GM19463 (cell line): Measurements from ENCODE around the gene CHPF.
A peak's percentile ranks its signal among the peaks of the same experiment; 100 is the strongest.

Experiments used
- ATAC-seq: cut with Tn5 transposase; IDR thresholded peaks from one replicate; pipeline ENCODE4 v1.9.1; 2021; ENCODE audit warnings: mild to moderate bottlenecking, moderate library complexity; ENCODE audit not compliant: unreplicated experiment

Gene CHPF

DNA sequence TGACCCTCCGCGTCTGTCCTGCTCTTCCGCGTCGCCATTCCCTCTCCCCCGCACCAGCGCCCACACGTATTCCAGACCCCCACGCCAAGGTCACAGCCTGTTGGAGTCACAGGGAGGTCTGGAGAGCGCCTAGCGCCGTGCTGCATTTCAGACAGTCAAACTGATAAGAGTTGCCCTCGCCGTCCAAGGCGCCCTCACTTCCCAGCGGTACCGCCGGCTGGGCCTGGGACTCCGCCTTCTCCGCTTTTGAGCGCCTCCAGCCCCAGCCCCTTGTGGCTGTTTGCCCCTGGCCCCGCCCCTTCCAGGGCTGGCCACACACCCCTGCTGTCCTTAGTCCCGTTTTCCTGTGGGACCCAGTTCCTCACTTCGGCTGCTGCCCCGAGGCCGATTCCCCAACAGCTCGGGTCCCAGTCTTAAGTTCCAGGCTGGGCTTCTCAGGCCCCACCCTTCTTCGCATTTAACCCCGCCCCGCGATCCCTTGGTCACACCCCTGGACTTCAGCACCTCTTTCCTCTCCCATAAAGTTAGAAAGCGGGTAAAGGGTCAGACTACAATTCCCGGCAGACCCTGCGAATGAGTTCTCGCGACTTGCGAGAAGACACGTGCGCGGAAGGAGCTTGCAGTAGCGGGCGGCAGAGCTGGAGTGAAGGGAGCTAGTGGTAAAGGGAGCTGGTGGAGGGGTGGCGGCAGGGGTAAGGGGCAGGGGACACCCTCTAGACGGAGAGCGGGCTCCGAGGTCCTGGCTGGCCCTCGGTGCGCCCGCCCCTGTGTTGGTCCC is 45.1 kb downstream of the CHPF start, which contains the start of gene GMPPA:
GMPPA (plus strand) TSS at position 612 of the 778 bp plus-strand sequence. CDS start 1,085 bp downstream, outside the sequence.
- ATAC-seq = peak; percentile 93

DNA sequence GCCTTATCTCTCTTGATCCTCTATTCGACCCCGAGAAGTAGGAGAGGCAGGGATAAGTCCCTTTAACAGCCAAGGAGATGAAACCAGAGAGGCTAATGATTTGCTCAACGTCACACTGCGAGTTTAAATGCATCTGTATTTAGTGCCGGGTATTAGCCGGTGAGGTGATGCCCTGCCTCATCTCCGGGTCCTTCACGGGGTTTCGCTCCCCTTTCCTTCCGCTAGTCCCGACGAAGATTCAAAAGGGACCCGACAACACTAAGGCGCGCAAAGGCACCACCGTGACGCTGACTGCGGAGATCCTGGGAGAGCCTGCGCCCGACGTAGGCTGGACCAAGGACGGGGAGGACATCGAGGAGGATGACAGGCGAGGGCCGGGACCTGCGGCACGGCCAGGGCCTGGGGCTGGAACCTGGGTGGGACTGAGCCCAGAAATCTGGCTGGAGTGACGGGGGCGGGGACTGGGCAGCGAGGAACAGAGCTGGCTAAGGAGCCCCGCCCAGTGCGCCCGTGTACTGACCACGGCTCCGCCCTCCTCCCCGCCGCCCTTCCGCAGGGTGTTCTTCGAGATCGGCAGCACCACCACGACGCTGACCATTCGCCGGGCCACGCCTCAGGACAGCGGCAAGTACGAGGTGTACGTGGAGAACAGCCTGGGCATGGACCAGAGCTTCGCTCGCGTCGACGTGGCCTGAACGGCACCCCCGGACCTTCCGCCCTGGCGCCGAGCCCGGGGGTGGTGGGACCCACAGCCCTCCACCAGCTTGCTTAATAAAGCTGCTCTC is 45.9 kb downstream of the CHPF start:
- ATAC-seq = peak; percentile 23

DNA sequence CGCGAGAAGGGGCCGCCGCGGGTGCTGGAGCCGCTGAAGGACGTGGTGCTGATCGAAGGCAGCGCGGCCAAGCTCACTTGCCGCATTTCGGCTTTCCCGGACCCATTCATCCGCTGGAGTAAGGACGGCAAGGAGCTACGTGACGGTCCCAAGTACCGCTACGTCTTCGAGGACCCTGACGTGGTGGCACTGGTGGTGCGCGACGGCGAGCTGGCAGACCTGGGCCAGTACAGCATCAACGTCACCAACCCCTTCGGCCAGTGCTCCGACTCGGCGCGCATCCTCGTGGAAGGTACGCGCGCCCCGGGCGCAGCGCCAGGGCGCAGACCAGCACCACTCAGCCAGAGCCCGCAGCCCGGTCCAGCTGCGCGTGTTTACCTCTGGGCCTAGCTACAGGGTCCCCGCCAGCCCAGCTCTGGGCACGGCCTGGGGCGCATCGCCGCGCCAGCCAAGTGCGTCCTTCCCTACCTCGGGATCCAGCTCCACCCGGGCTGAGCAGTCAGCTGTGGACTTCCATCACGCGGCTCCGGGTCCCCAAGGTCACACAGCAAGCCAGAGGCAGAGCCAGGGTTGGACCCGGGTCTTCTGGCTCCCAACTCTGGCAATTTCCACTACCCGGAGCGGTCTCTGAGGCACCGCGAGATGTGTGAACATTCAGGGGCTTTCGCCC is 46.6 kb downstream of the CHPF start:
- ATAC-seq = no peak

DNA sequence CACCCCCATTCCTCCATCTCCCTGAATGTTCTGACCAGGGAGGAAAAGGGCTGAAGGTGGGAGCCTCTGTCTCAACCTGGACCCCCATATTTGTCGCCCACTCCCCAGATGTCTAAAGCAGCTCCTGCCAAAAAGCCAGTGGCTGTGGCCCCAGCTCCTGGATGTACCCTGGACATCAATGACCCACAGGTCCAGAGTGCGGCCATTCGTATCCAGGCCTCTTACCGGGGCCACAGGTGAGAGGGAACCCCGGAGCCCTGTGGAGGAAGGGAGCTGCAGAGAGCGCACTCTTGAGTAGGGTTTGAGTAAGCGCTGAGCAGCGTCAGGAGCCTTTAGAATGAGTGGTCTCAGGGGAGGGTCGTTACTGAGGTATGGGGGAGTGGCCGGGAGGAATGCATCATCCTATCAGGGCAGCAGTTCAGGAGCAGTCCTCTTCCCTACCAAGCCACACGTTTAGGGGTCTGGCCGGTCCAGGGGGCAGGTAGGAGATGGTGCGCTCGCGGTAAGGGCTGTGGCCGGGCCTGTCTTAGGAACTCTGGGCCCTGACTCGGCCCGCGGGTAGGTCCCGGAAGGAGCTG is 47.3 kb downstream of the CHPF start:
- ATAC-seq = no peak

DNA sequence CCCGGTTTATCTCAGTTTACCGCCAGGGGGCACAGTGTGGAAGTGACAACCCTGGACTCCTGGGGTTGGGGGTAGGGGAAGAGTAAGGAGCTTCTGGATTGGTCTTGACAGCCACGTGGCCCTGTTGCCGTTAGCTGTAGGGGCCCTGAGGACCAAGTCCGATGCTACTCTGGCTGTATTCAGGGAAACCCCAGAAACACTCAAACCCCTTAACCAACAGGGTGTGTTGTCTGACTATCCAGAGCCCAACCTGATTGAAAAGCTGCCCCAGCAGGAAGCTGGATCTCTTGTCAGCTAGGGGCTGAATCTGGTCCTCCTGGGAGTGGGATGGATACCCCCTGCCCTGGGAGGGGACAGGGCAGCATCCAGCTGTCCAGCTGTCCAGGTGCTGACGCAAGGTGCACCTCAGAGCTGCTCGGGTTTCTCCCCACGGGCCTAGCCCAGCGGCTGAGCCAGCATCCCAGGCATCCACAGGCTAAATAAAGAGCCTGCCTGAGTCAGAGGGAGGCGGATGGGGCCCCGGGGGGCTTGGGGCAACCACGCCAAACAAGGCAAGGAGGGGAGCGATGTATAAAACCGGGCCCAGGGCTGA is 48.0 kb downstream of the CHPF start:
- peak; percentile 17 for ATAC-seq

DNA sequence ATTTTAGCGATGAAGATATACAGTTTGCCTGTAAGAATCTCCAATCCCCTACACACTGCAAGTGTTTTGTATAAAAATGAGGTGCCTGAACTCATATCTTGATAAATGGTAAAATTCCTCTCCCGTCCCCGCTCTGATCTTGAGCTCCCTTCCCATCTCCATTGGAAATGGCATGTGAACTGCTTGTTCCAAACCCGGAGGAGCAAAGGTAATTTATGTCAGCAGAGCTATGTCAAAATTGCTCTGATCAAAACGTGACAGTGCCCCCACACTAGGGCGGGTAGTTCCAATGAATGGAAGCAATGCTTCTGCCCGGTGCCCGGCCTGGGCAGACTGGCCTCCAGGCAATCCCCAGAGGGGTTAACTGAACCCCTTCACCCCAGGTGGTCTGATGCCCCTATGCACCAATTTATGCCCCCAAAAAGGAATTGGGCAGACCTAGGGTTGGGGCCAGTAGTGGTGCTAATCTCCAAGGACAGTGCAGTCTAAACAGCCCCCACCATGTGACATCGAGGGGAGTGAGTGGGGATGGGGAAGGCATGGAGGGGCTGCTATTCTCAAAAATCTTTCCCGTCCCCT is 48.6 kb downstream of the CHPF start:
- no peak for ATAC-seq

DNA sequence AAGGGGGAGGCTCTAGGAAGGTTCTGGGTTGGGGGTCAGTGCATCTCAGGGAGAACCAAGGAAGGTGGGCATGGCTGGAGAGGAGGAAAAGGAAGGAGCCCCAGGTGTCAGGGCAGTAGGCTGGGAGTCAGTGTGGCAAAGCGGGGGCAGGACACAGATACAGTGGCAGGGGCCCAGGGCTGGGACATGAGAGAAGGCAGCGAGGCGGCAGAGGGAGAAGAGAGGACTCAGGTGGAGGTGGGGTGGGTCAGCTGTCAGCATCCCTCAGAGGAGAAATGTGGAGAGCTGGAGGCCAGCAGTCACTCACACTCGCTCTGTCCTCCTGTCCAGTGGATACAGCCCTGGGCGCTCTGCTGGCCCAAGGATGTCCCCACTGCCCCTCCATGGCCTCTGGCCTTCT is 50.5 kb downstream of the CHPF start:
- no peak for ATAC-seq

DNA sequence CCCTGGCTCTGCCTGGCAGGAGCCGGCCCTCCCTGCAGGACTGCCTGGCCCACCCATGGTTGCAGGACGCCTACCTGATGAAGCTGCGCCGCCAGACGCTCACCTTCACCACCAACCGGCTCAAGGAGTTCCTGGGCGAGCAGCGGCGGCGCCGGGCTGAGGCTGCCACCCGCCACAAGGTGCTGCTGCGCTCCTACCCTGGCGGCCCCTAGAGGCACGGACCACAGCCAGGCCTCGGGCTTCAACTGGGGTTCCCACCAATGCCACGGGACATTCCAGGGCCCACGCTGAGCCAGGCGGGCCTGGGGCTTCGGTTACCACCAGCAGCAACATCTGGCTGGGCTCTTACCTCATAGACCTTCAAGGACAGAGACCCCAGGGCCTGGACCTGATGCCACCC is 51.0 kb downstream of the CHPF start:
- no peak for ATAC-seq

DNA sequence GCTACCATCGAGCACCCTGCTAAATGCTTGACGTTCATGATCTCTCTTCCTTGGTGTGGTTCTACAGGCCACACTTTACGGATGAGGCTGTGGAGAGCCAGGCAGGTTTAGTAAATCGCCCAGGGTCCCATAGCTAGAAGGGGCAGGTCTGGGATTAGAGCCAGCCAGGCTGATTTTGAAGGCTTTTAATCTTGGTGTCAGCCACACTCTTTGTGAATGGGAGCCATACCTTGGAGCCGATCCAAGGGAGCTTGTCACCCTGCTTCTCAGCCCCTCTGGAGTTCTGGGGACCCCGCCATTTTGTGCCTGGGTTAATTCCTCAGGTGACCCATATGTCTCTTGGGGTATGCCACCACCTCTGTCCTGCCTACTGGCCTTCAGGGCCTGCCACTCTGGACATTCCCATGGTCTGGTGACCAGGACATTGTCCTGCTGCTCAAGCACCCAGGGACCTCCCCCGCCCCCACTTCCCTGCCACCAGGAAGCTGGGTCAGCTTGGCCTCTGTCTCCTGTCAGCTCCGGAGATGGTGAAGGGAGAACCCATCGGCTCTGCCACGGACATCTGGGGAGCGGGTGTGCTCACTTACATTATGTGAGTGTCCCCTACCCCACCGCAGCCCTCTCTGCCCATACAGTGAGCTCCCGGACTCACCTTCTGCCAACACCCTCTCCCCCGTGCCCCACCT is 52.2 kb downstream of the CHPF start:
- no peak for ATAC-seq

DNA sequence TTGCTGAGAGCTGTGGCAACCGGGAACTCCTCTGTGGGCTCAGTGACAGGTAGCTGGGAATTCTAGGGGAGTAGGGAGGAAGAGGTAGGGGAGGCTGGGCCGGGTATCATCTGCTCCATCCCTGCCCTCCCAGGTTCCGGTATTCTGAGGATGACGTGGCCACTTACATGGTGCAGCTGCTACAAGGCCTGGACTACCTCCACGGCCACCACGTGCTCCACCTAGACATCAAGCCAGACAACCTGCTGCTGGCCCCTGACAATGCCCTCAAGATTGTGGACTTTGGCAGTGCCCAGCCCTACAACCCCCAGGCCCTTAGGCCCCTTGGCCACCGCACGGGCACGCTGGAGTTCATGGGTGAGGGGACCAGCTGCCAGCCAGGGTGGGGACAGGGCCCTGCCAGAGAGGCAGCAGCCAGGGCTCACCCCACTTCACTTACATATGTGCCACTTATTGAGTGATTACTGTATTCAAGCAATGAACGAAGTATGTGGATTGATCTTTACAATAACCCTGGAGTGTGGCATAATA is 52.9 kb downstream of the CHPF start:
- no peak for ATAC-seq

DNA sequence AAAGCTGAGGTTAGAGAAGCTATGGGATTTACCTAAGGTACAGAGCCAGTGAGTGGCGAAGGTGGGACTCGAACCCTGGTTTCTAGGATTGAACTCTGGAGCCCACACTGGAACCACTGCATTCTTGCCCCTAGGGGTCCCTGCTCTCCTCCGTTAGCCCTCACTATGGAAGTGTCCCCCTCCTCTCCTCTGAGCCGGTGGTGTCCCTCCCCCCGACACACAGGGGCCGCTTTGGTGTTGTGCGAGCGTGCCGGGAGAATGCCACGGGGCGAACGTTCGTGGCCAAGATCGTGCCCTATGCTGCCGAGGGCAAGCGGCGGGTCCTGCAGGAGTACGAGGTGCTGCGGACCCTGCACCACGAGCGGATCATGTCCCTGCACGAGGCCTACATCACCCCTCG is 53.4 kb downstream of the CHPF start:
- no peak for ATAC-seq

DNA sequence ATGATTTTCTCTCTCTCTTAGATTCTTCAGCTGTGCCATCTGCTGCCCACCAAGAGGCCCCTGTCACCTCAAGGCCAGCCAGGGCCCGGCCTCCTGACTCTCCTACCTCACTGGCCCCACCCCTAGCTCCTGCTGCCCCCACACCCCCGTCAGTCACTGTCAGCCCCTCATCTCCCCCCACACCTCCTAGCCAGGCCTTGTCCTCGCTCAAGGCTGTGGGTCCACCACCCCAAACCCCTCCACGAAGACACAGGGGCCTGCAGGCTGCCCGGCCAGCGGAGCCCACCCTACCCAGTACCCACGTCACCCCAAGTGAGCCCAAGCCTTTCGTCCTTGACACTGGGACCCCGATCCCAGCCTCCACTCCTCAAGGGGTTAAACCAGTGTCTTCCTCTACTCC is 54.3 kb downstream of the CHPF start:
- ATAC-seq = no peak
